Measurements from ENCODE around the gene NAT14.
"Not testable (repeated sequence)": the region's sequence is repeated elsewhere in the genome, so short reads cannot be mapped to it uniquely, and the experiment has no call there.

The NAT14 gene

GRCh38 chr19:55484593-55485438 lies at the start of gene NAT14:
NAT14 (plus strand) TSS chr19:55485188; CDS start chr19:55485709, 521 bp downstream.
- DNase-seq = peak; percentile 2 to 38

- DNase-seq = no peak
These were observed 48.1 kb upstream of the NAT14 start for GRCh38 chr19:55436847-55437246.

- no peak for DNase-seq
These were observed 47.6 kb upstream of the NAT14 start for GRCh38 chr19:55437410-55437809.

GRCh38 chr19:55439052-55439451 lies 45.9 kb upstream of the NAT14 start:
- DNase-seq = no peak

- DNase-seq = no peak
These were observed 44.4 kb upstream of the NAT14 start for GRCh38 chr19:55440411-55441105.

- no peak for DNase-seq
These were observed 43.7 kb upstream of the NAT14 start for GRCh38 chr19:55441319-55441691.

- DNase-seq = no peak
These were observed 43.2 kb upstream of the NAT14 start for GRCh38 chr19:55441692-55442321.

GRCh38 chr19:55442372-55442961 lies 42.5 kb upstream of the NAT14 start:
- DNase-seq = no peak

GRCh38 chr19:55443045-55443823 lies 41.8 kb upstream of the NAT14 start, which contains the start of gene SHISA7:
SHISA7 (minus strand) TSS chr19:55443300; CDS start chr19:55442863, 437 bp downstream.
- DNase-seq = peak; percentile 36 to 54

GRCh38 chr19:55443824-55444480 lies 41.0 kb upstream of the NAT14 start:
- DNase-seq = no peak

GRCh38 chr19:55444646-55445045 lies 40.3 kb upstream of the NAT14 start:
- no peak for DNase-seq

- no peak for DNase-seq
These were observed 38.9 kb upstream of the NAT14 start for GRCh38 chr19:55446060-55446459.

- DNase-seq = peak; percentile 71 to 72
These were observed 37.4 kb upstream of the NAT14 start for GRCh38 chr19:55447421-55448174.

- not testable (repeated sequence) for DNase-seq
These were observed 36.9 kb upstream of the NAT14 start for GRCh38 chr19:55448175-55448490.

GRCh38 chr19:55449469-55449868 lies 35.5 kb upstream of the NAT14 start:
- DNase-seq = no peak

GRCh38 chr19:55451163-55451964 lies 33.6 kb upstream of the NAT14 start:
- DNase-seq = no peak

- peak in 1 of 2 donors; percentile 26 for DNase-seq
These were observed 32.8 kb upstream of the NAT14 start for GRCh38 chr19:55451965-55452748.

GRCh38 chr19:55452749-55453346 lies 32.1 kb upstream of the NAT14 start:
- DNase-seq = peak; percentile 93
